ENCODE measurements around the gene HNRNPUL2. TPM values are rescaled to one million over a fixed set of nuclear protein-coding genes. Genes with fewer than 3 reads are reported as not detected.
"Not testable (repeated sequence)": the region's sequence is repeated elsewhere in the genome, so short reads cannot be mapped to it uniquely, and the experiment has no call there.

The HNRNPUL2 gene
- total and polyA plus RNA-seq, 7 donors = 22.9 to 54.3 (median 30.7) TPM

DNA sequence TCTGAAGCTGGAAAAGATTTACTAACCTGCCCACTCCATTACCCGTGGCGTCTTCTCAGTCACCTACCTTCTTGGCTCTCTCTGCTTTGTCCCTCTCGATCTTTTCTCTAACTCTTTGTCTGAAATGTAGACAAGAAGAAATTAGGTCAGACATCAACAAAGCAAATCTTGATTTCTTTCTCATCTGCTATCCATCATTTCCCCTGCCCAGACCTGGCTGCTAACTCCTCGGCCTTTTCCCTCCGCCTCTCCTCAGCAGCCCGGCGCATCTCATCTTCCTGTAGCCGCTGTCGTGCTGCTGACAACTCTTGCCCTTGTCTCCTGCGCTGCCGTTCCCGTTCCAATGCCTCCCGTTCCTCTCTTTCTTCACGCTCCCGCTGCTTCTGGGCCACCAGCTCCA, 49.5 kb downstream of the HNRNPUL2 start:
- H3K36me3 ChIP-seq = peaks cover 0 to 38% (median 10%) of the 10 kb centered on the region in 4 donors
- no peaks in the 10 kb centered on the region for H3K27me3 ChIP-seq
- intact Hi-C loops (cut with DNase I) = no loop called here
- peaks cover 0 to 40% (median 29%) of the 10 kb centered on the region in 4 donors for H3K4me1 ChIP-seq
- peak overlapping the region in 3 of 4 donors; percentile 74 to 99 (median 97) for H3K4me3 ChIP-seq
- DNase-seq = no peak
- peak overlapping the region; percentile 86 to 93 (median 92) for H3K27ac ChIP-seq
- WGBS, 2 donors = 84 to 88% methylated on average over 15 of the region's 15 CpGs
- H3K9me3 ChIP-seq = no peaks in the 10 kb centered on the region
- TF ChIP-seq EP300 (IDR thresholded peaks at IDR 0.05) (no peak), POLR2A (IDR thresholded peaks at IDR 0.05) (no peak), POLR2AphosphoS5 (IDR thresholded peaks at IDR 0.05) (no peak)
- TF ChIP-seq, protein P1, sequence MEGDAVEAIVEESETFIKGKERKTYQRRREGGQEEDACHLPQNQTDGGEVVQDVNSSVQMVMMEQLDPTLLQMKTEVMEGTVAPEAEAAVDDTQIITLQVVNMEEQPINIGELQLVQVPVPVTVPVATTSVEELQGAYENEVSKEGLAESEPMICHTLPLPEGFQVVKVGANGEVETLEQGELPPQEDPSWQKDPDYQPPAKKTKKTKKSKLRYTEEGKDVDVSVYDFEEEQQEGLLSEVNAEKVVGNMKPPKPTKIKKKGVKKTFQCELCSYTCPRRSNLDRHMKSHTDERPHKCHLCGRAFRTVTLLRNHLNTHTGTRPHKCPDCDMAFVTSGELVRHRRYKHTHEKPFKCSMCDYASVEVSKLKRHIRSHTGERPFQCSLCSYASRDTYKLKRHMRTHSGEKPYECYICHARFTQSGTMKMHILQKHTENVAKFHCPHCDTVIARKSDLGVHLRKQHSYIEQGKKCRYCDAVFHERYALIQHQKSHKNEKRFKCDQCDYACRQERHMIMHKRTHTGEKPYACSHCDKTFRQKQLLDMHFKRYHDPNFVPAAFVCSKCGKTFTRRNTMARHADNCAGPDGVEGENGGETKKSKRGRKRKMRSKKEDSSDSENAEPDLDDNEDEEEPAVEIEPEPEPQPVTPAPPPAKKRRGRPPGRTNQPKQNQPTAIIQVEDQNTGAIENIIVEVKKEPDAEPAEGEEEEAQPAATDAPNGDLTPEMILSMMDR (IDR thresholded peaks at IDR 0.05) = no peak

GRCh38 chr11:62677156-62677555, 50.1 kb downstream of the HNRNPUL2 start:
- Histone ChIP-seq H3K4me3 (no peak overlapping the region), H3K27me3 (no peaks in the 10 kb centered on the region), H3K4me1 (peaks cover 0 to 46% (median 34%) of the 10 kb centered on the region in 4 donors), H3K9me3 (no peaks in the 10 kb centered on the region), H3K27ac (no peak overlapping the region), H3K36me3 (peaks cover 0 to 38% (median 10%) of the 10 kb centered on the region in 4 donors)
- WGBS, 2 donors = 89 to 91% methylated on average over 6 of the region's 6 CpGs
- TF ChIP-seq, protein P1 (IDR thresholded peaks at IDR 0.05) = no peak
- no peak for TF ChIP-seq EP300 (IDR thresholded peaks at IDR 0.05)
- TF ChIP-seq POLR2AphosphoS5 (IDR thresholded peaks at IDR 0.05) = no peak
- no peak for TF ChIP-seq POLR2A (IDR thresholded peaks at IDR 0.05)
- no peak for DNase-seq
- intact Hi-C loops (cut with DNase I) = no loop called here

DNA sequence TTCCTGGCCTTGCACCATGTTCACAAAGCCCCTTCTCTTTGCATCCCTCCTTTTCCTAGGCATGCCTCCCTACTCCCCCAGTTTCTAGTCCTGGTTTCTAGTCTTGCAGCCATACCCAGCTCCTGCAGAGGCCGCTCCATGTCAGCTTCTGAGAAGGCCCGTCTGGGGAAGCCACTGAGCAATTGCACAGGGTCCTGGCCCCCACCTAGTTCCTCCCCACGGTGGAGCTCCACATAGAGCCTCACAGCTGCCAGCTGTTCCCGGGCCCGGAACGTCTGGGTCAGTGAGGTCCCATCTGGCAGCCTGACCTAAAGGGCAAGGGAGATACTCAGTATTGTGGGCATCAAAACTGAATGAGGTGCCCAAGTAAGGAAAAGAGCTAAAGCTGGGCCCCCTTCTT, 50.6 kb downstream of the HNRNPUL2 start:
- Histone ChIP-seq H3K4me1 (peaks cover 0 to 47% (median 35%) of the 10 kb centered on the region in 4 donors), H3K27me3 (no peaks in the 10 kb centered on the region), H3K9me3 (no peaks in the 10 kb centered on the region), H3K36me3 (peaks cover 0 to 38% (median 10%) of the 10 kb centered on the region in 4 donors), H3K27ac (no peak overlapping the region), H3K4me3 (no peak overlapping the region)
- 51 to 70% methylated on average over 6 of the region's 6 CpGs for WGBS, 2 donors
- DNase-seq = no peak
- TF ChIP-seq EP300 (IDR thresholded peaks at IDR 0.05) (no peak), POLR2A (IDR thresholded peaks at IDR 0.05) (no peak), POLR2AphosphoS5 (IDR thresholded peaks at IDR 0.05) (no peak)
- TF ChIP-seq, protein P1 (IDR thresholded peaks at IDR 0.05) = no peak
- intact Hi-C loops (cut with DNase I) = no loop called here

DNA sequence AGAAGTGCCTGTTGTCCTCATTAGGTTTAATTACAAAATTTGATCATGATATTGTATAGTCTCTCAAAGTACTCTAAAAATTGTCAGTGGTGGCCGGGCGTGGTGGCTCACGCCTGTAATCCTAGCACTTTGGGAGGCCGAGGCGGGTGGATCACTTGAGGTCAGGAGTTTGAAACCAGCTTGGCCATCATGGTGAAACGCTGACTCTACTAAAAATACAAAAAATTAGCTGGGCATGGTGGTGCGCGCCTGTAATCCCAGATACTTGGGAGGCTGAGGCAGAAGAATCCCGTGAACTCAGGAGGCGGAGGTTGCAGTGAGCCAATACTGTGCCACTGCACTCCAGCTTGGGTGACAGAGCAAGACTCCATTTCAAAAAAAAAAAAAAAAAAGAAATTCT, 51.8 kb downstream of the HNRNPUL2 start:
- intact Hi-C loops (cut with DNase I); H3K27me3 ChIP-seq; H3K9me3 ChIP-seq; DNase-seq; H3K27ac ChIP-seq; H3K4me3 ChIP-seq: not testable (repeated sequence)
- WGBS, 2 donors = 91 to 97% methylated on average over 10 of the region's 10 CpGs
- H3K4me1 ChIP-seq = peaks cover 0 to 46% (median 42%) of the 10 kb centered on the region in 4 donors
- peaks cover 0 to 38% (median 10%) of the 10 kb centered on the region in 4 donors for H3K36me3 ChIP-seq

GRCh38 chr11:62673196-62673525, 54.1 kb downstream of the HNRNPUL2 start:
- H3K27ac ChIP-seq = peak overlapping the region; percentile 82 to 91 (median 88)
- peaks cover 0 to 38% (median 34%) of the 10 kb centered on the region in 4 donors for H3K4me1 ChIP-seq
- 59 to 85% methylated on average over 2 of the region's 2 CpGs for WGBS, 2 donors
- TF ChIP-seq EP300 (IDR thresholded peaks at IDR 0.05) (no peak), POLR2A (IDR thresholded peaks at IDR 0.05) (no peak), POLR2AphosphoS5 (IDR thresholded peaks at IDR 0.05) (no peak)
- TF ChIP-seq, protein P1 (IDR thresholded peaks at IDR 0.05) = no peak
- H3K36me3 ChIP-seq = peaks cover 0 to 38% (median 10%) of the 10 kb centered on the region in 4 donors
- no peaks in the 10 kb centered on the region for H3K9me3 ChIP-seq
- H3K4me3 ChIP-seq = no peak overlapping the region
- no peaks in the 10 kb centered on the region for H3K27me3 ChIP-seq
- intact Hi-C loops (cut with DNase I) = no loop called here
- no peak for DNase-seq
